ENCODE results near the gene SH3BGRL. TPM values are rescaled to one million over a fixed set of nuclear protein-coding genes. Genes with fewer than 3 reads are reported as not detected.

SH3BGRL gene
- total and polyA plus RNA-seq, 9 of the 15 experiments (the other 6 are each of a cell fraction or from before 2014, with no cell fraction given) = 21.3 to 74.3 (median 45.4) TPM

DNA sequence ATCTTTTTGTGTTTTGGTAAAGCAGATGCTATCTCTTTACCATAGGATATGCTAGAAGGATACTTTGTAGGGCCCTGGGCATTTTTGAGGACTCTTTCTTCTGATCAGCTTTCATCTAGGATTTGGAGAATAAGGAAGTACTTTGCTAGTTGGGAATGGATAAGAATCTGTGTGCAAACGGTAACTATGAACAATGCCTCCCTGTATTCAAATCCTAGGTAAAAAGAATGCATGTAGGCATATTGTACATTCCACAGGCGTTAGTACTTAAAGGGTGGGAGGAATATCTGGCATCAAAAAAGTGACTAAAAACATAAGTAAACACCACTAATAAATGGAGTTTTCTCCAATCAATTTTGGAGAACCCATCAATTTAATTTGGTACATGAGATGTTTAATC is 59.7 kb downstream of the SH3BGRL start:
- FAIRE-seq (no peak), ATAC-seq (no peak), DNase-seq (ENCODE audit: extremely low read depth in 1 of 4, low spot score in 3 of 4) (no peak)
- POLR2A ChIA-PET = no interaction called here
- BruUV-seq (replicated peaks) = no TSS peak
- Histone ChIP-seq H4K20me1 (replicated peaks; ENCODE audit: control insufficient read depth, insufficient read depth, low read length) (no peaks in the 10 kb centered on the region), H3K9ac (ENCODE audit: insufficient read depth in 1 of 2, low read depth in 2 of 2, low read length in 2 of 2) (no peak overlapping the region), H3K4me3 (no peak overlapping the region), H3K27me3 (ENCODE audit: control insufficient read depth in 2 of 2, insufficient read depth in 2 of 2, low read length in 2 of 2) (no peaks in the 10 kb centered on the region), H3K9me3 (replicated peaks; ENCODE audit: control insufficient read depth, insufficient read depth, low read depth, low read length) (no peaks in the 10 kb centered on the region), H2AFZ (ENCODE audit: low read depth, low read length) (no peak overlapping the region), H3K27ac (ENCODE audit: extremely low read depth, low read depth, low read length) (no peak overlapping the region), H3K36me3 (ENCODE audit: control insufficient read depth, insufficient read depth, low read length) (no peaks in the 10 kb centered on the region), H3K4me1 (replicated peaks in 1 of 2; ENCODE audit: control insufficient read depth in 2 of 2, insufficient read depth in 2 of 2, low read length in 2 of 2) (no peaks in the 10 kb centered on the region), H3K4me2 (ENCODE audit: insufficient read depth, low read length) (no peak overlapping the region), H3K9me1 (ENCODE audit: control insufficient read depth, insufficient read depth, low read length) (no peaks in the 10 kb centered on the region), H3K79me2 (ENCODE audit: control insufficient read depth, insufficient read depth, low read length) (no peaks in the 10 kb centered on the region)
- CTCF ChIA-PET (ENCODE audit: low intra/inter-chr PET ratio) = no interaction called here
- WGBS (ENCODE audit: insufficient coverage, low coverage, missing lambda C conversion rate) = 20% methylated on average over 2 of the region's 2 CpGs
- TF ChIP-seq, protein P1, sequence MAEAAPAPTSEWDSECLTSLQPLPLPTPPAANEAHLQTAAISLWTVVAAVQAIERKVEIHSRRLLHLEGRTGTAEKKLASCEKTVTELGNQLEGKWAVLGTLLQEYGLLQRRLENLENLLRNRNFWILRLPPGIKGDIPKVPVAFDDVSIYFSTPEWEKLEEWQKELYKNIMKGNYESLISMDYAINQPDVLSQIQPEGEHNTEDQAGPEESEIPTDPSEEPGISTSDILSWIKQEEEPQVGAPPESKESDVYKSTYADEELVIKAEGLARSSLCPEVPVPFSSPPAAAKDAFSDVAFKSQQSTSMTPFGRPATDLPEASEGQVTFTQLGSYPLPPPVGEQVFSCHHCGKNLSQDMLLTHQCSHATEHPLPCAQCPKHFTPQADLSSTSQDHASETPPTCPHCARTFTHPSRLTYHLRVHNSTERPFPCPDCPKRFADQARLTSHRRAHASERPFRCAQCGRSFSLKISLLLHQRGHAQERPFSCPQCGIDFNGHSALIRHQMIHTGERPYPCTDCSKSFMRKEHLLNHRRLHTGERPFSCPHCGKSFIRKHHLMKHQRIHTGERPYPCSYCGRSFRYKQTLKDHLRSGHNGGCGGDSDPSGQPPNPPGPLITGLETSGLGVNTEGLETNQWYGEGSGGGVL (CRISPR knock-in tag; IDR thresholded peaks at IDR 0.05) = no peak
- TF ChIP-seq, protein P2, sequence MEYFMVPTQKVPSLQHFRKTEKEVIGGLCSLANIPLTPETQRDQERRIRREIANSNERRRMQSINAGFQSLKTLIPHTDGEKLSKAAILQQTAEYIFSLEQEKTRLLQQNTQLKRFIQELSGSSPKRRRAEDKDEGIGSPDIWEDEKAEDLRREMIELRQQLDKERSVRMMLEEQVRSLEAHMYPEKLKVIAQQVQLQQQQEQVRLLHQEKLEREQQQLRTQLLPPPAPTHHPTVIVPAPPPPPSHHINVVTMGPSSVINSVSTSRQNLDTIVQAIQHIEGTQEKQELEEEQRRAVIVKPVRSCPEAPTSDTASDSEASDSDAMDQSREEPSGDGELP (CRISPR knock-in tag; IDR thresholded peaks at IDR 0.05; ENCODE audit: borderline replicate concordance) = no peak
- intact Hi-C loops (cut with micrococcal nuclease) = no loop called here
- in situ Hi-C loops (cut with MboI) = no loop called here

GRCh38 chrX:81263059-81263458 is 61.2 kb downstream of the SH3BGRL start:
- CTCF ChIA-PET (ENCODE audit: low intra/inter-chr PET ratio) = no interaction called here
- Histone ChIP-seq H3K79me2 (ENCODE audit: control insufficient read depth, insufficient read depth, low read length) (no peaks in the 10 kb centered on the region), H3K27me3 (ENCODE audit: control insufficient read depth in 2 of 2, insufficient read depth in 2 of 2, low read length in 2 of 2) (no peaks in the 10 kb centered on the region), H3K27ac (ENCODE audit: extremely low read depth, low read depth, low read length) (no peak overlapping the region), H3K36me3 (ENCODE audit: control insufficient read depth, insufficient read depth, low read length) (no peaks in the 10 kb centered on the region), H3K4me3 (no peak overlapping the region), H4K20me1 (replicated peaks; ENCODE audit: control insufficient read depth, insufficient read depth, low read length) (no peaks in the 10 kb centered on the region), H3K4me2 (ENCODE audit: insufficient read depth, low read length) (no peak overlapping the region), H3K9me1 (ENCODE audit: control insufficient read depth, insufficient read depth, low read length) (no peaks in the 10 kb centered on the region), H3K4me1 (replicated peaks in 1 of 2; ENCODE audit: control insufficient read depth in 2 of 2, insufficient read depth in 2 of 2, low read length in 2 of 2) (no peaks in the 10 kb centered on the region), H3K9ac (ENCODE audit: insufficient read depth in 1 of 2, low read depth in 2 of 2, low read length in 2 of 2) (no peak overlapping the region), H3K9me3 (replicated peaks; ENCODE audit: control insufficient read depth, insufficient read depth, low read depth, low read length) (no peaks in the 10 kb centered on the region), H2AFZ (ENCODE audit: low read depth, low read length) (no peak overlapping the region)
- intact Hi-C loops (cut with micrococcal nuclease) = no loop called here
- in situ Hi-C loops (cut with MboI) = no loop called here
- WGBS (ENCODE audit: insufficient coverage, low coverage, missing lambda C conversion rate) = 5% methylated on average over 2 of the region's 2 CpGs
- no peak for DNase-seq (ENCODE audit: extremely low read depth in 1 of 4, low spot score in 3 of 4)
- no peak for FAIRE-seq
- ATAC-seq = no peak
- no TSS peak for BruUV-seq (replicated peaks)
- POLR2A ChIA-PET = no interaction called here
- TF ChIP-seq MECOM (CRISPR knock-in tag; IDR thresholded peaks at IDR 0.05) (no peak), STAT5A (IDR thresholded peaks at IDR 0.05; ENCODE audit: borderline replicate concordance, low read length) (no peak), PRMT5 (CRISPR knock-in tag; IDR thresholded peaks at IDR 0.05) (no peak), TCF7L2 (IDR thresholded peaks at IDR 0.05; ENCODE audit: low read depth, low read length) (no peak), MCM5 (IDR thresholded peaks at IDR 0.05; ENCODE audit: low read depth) (no peak), FOXJ2 (tag; IDR thresholded peaks at IDR 0.05) (no peak), KLF6 (CRISPR knock-in tag; IDR thresholded peaks at IDR 0.05; ENCODE audit: borderline replicate concordance) (no peak)
